Neural crest cell (in vitro differentiated cells): ENCODE measurements around the gene ICAM2. TPM values are rescaled to one million over a fixed set of nuclear protein-coding genes. Genes with fewer than 3 reads are reported as not detected.
A peak's percentile ranks its signal among the peaks of the same experiment; 100 is the strongest.
"Not testable (repeated sequence)": the region's sequence is repeated elsewhere in the genome, so short reads cannot be mapped to it uniquely, and the experiment has no call there.

Experiments used
- DNase-seq: peaks from one replicate; pipeline ENCODE4 v3.0.0; 2021; ENCODE audit warnings: low read depth, mixed read lengths, low spot score
- H3K27ac Mint-ChIP-seq: one replicate; pipeline ENCODE4 v1.8.0; 2021; ENCODE audit warnings: mild to moderate bottlenecking, mixed read lengths; ENCODE audit not compliant: unreplicated experiment
- H3K27me3 Mint-ChIP-seq: 2 replicates; pipeline ENCODE4 v1.8.0; 2021; ENCODE audit warnings: low read depth, mild to moderate bottlenecking, mixed read lengths
- H3K36me3 Mint-ChIP-seq: 2 replicates; pipeline ENCODE4 v1.8.0; 2021; ENCODE audit warnings: low read depth, mild to moderate bottlenecking, mixed read lengths
- H3K4me1 Mint-ChIP-seq: 2 replicates; pipeline ENCODE4 v1.8.0; 2021; ENCODE audit warnings: mixed read lengths
- H3K4me3 Mint-ChIP-seq: one replicate; pipeline ENCODE4 v1.8.0; 2021; ENCODE audit warnings: mild to moderate bottlenecking, mixed read lengths
- H3K9me3 Mint-ChIP-seq: 2 replicates; pipeline ENCODE4 v1.8.0; 2021; ENCODE audit warnings: mixed read lengths
- CTCF ChIP-seq: fragments of 200-600 bp; sonication (generic); conservative IDR thresholded peaks from 2 replicates; pipeline ENCODE4 v1.5.0; 2021; ENCODE audit warnings: antibody characterized with exemption, mild to moderate bottlenecking
- total RNA-seq: library from RNA; stranded (reverse); gene quantifications from 2 replicates; pipeline ENCODE4 v1.2.1, GENCODE V29; 2021

ICAM2 gene
- total RNA-seq, 1 donor from 2014 or later, result not detected

- H3K27ac Mint-ChIP-seq, result no peak overlapping the region
- H3K27me3 Mint-ChIP-seq, result peaks cover 4% of the 10 kb centered on the region
Observed at GRCh38 chr17:64008830-64009229, 11.6 kb downstream of the ICAM2 start.

GRCh38 chr17:64008346-64008745 is 12.1 kb downstream of the ICAM2 start:
- Mint-ChIP-seq H3K27me3 (peaks cover 4% of the 10 kb centered on the region), H3K27ac (no peak overlapping the region), H3K4me1 (peaks cover 17% of the 10 kb centered on the region), H3K9me3 (no peaks in the 10 kb centered on the region), H3K4me3 (no peak overlapping the region), H3K36me3 (no peaks in the 10 kb centered on the region)
- DNase-seq, result no peak
- TF ChIP-seq CTCF, result no peak

More at GRCh38 chr17:64008830-64009229, 11.6 kb downstream of the ICAM2 start:
- no peaks in the 10 kb centered on the region for H3K36me3 Mint-ChIP-seq
- no peak for DNase-seq
- H3K4me1 Mint-ChIP-seq, result peaks cover 17% of the 10 kb centered on the region
- no peaks in the 10 kb centered on the region for H3K9me3 Mint-ChIP-seq
- no peak for TF ChIP-seq CTCF
- H3K4me3 Mint-ChIP-seq, result no peak overlapping the region

- Mint-ChIP-seq H3K4me3 (no peak overlapping the region), H3K36me3 (no peaks in the 10 kb centered on the region), H3K9me3 (no peaks in the 10 kb centered on the region), H3K27ac (peak overlapping the region; percentile 62), H3K27me3 (peaks cover 4% of the 10 kb centered on the region), H3K4me1 (peaks cover 17% of the 10 kb centered on the region)
- DNase-seq, result no peak
- no peak for TF ChIP-seq CTCF
Observed at GRCh38 chr17:64007838-64008282, 12.6 kb downstream of the ICAM2 start.

GRCh38 chr17:64007089-64007837 is 13.2 kb downstream of the ICAM2 start:
- not testable (repeated sequence) for DNase-seq, H3K36me3 Mint-ChIP-seq, H3K27me3 Mint-ChIP-seq, H3K27ac Mint-ChIP-seq, H3K4me3 Mint-ChIP-seq, H3K9me3 Mint-ChIP-seq
- H3K4me1 Mint-ChIP-seq, result peaks cover 17% of the 10 kb centered on the region

- Mint-ChIP-seq H3K36me3 (no peaks in the 10 kb centered on the region), H3K9me3 (no peaks in the 10 kb centered on the region), H3K4me1 (peaks cover 17% of the 10 kb centered on the region), H3K27ac (no peak overlapping the region), H3K27me3 (peaks cover 4% of the 10 kb centered on the region), H3K4me3 (no peak overlapping the region)
- DNase-seq, result no peak
- no peak for TF ChIP-seq CTCF
Observed at GRCh38 chr17:64006361-64007088, 13.9 kb downstream of the ICAM2 start.

- Mint-ChIP-seq H3K4me1 (peaks cover 17% of the 10 kb centered on the region), H3K9me3 (no peaks in the 10 kb centered on the region), H3K36me3 (no peaks in the 10 kb centered on the region), H3K27me3 (peaks cover 4% of the 10 kb centered on the region), H3K27ac (no peak overlapping the region), H3K4me3 (no peak overlapping the region)
- no peak for DNase-seq
- TF ChIP-seq CTCF, result no peak
Observed at GRCh38 chr17:64005734-64006167, 14.7 kb downstream of the ICAM2 start.
